ENCODE measurements around the gene CFAP119.

Gene CFAP119

GRCh38 chr16:30740364-30741251 lies 21.3 kb downstream of the CFAP119 start:
- no peak overlapping the region for H3K4me3 Mint-ChIP-seq
- peaks cover 14% of the 10 kb centered on the region for H3K4me1 Mint-ChIP-seq (ENCODE audit: low read depth)
- H3K36me3 Mint-ChIP-seq, result peaks cover 9% of the 10 kb centered on the region
- H3K9me3 Mint-ChIP-seq (ENCODE audit: low read depth), result no peaks in the 10 kb centered on the region
- H3K27me3 Mint-ChIP-seq, result no peaks in the 10 kb centered on the region
- H3K27ac Mint-ChIP-seq, result peak overlapping the region; percentile 75

- H3K9me3 Mint-ChIP-seq (ENCODE audit: low read depth), result no peaks in the 10 kb centered on the region
- peaks cover 12% of the 10 kb centered on the region for H3K4me1 Mint-ChIP-seq (ENCODE audit: low read depth)
- no peak overlapping the region for H3K4me3 Mint-ChIP-seq
- no peak overlapping the region for H3K27ac Mint-ChIP-seq
- H3K36me3 Mint-ChIP-seq, result peaks cover 7% of the 10 kb centered on the region
- H3K27me3 Mint-ChIP-seq, result no peaks in the 10 kb centered on the region
Measured at GRCh38 chr16:30738984-30739951, 22.6 kb downstream of the CFAP119 start.

- H3K4me3 Mint-ChIP-seq, result no peak overlapping the region
- peak overlapping the region; percentile 46 for H3K27ac Mint-ChIP-seq
- H3K36me3 Mint-ChIP-seq, result peaks cover 5% of the 10 kb centered on the region
- H3K9me3 Mint-ChIP-seq (ENCODE audit: low read depth), result no peaks in the 10 kb centered on the region
- H3K4me1 Mint-ChIP-seq (ENCODE audit: low read depth), result peaks cover 12% of the 10 kb centered on the region
- H3K27me3 Mint-ChIP-seq, result no peaks in the 10 kb centered on the region
Measured at GRCh38 chr16:30737794-30738648, 23.8 kb downstream of the CFAP119 start.

- Mint-ChIP-seq H3K27ac (peak overlapping the region; percentile 46), H3K4me3 (no peak overlapping the region), H3K36me3 (peaks cover 5% of the 10 kb centered on the region), H3K9me3 (ENCODE audit: low read depth) (no peaks in the 10 kb centered on the region), H3K27me3 (no peaks in the 10 kb centered on the region), H3K4me1 (ENCODE audit: low read depth) (peaks cover 12% of the 10 kb centered on the region)
Measured at GRCh38 chr16:30736995-30737793, 24.7 kb downstream of the CFAP119 start.

GRCh38 chr16:30731411-30731810 lies 30.5 kb downstream of the CFAP119 start:
- H3K27me3 Mint-ChIP-seq, result no peaks in the 10 kb centered on the region
- H3K4me1 Mint-ChIP-seq (ENCODE audit: low read depth), result peaks cover 7% of the 10 kb centered on the region
- H3K36me3 Mint-ChIP-seq, result peaks cover 10% of the 10 kb centered on the region
- H3K27ac Mint-ChIP-seq, result no peak overlapping the region
- no peak overlapping the region for H3K4me3 Mint-ChIP-seq
- H3K9me3 Mint-ChIP-seq (ENCODE audit: low read depth), result no peaks in the 10 kb centered on the region

GRCh38 chr16:30728899-30729672 lies 32.8 kb downstream of the CFAP119 start:
- Mint-ChIP-seq H3K27me3 (no peaks in the 10 kb centered on the region), H3K36me3 (peaks cover 10% of the 10 kb centered on the region), H3K4me1 (ENCODE audit: low read depth) (peaks cover 11% of the 10 kb centered on the region), H3K4me3 (no peak overlapping the region), H3K27ac (no peak overlapping the region), H3K9me3 (ENCODE audit: low read depth) (no peaks in the 10 kb centered on the region)

GRCh38 chr16:30728321-30728720 lies 33.5 kb downstream of the CFAP119 start:
- Mint-ChIP-seq H3K9me3 (ENCODE audit: low read depth) (no peaks in the 10 kb centered on the region), H3K27ac (no peak overlapping the region), H3K27me3 (no peaks in the 10 kb centered on the region), H3K4me3 (no peak overlapping the region), H3K4me1 (ENCODE audit: low read depth) (peaks cover 11% of the 10 kb centered on the region), H3K36me3 (peaks cover 10% of the 10 kb centered on the region)

GRCh38 chr16:30725418-30725792 lies 36.5 kb downstream of the CFAP119 start:
- H3K27me3 Mint-ChIP-seq, result no peaks in the 10 kb centered on the region
- no peak overlapping the region for H3K4me3 Mint-ChIP-seq
- peak overlapping the region; percentile 34 for H3K27ac Mint-ChIP-seq
- H3K36me3 Mint-ChIP-seq, result peaks cover 8% of the 10 kb centered on the region
- peaks cover 8% of the 10 kb centered on the region for H3K4me1 Mint-ChIP-seq (ENCODE audit: low read depth)
- no peaks in the 10 kb centered on the region for H3K9me3 Mint-ChIP-seq (ENCODE audit: low read depth)

GRCh38 chr16:30724641-30725417 lies 37.0 kb downstream of the CFAP119 start:
- Mint-ChIP-seq H3K9me3 (ENCODE audit: low read depth) (no peaks in the 10 kb centered on the region), H3K36me3 (peaks cover 11% of the 10 kb centered on the region), H3K4me1 (ENCODE audit: low read depth) (peaks cover 10% of the 10 kb centered on the region), H3K27ac (peak overlapping the region; percentile 46), H3K27me3 (no peaks in the 10 kb centered on the region), H3K4me3 (no peak overlapping the region)

- no peaks in the 10 kb centered on the region for H3K27me3 Mint-ChIP-seq
- H3K4me3 Mint-ChIP-seq, result no peak overlapping the region
Measured at GRCh38 chr16:30723725-30724355, 38.0 kb downstream of the CFAP119 start.

GRCh38 chr16:30722916-30723315 lies 38.9 kb downstream of the CFAP119 start:
- no peak overlapping the region for H3K27ac Mint-ChIP-seq
- no peaks in the 10 kb centered on the region for H3K9me3 Mint-ChIP-seq (ENCODE audit: low read depth)
- H3K4me1 Mint-ChIP-seq (ENCODE audit: low read depth), result peaks cover 9% of the 10 kb centered on the region
- no peak overlapping the region for H3K4me3 Mint-ChIP-seq
- peaks cover 7% of the 10 kb centered on the region for H3K36me3 Mint-ChIP-seq
- no peaks in the 10 kb centered on the region for H3K27me3 Mint-ChIP-seq

More at GRCh38 chr16:30723725-30724355, 38.0 kb downstream of the CFAP119 start:
- no peaks in the 10 kb centered on the region for H3K9me3 Mint-ChIP-seq (ENCODE audit: low read depth)
- peak overlapping the region; percentile 64 for H3K27ac Mint-ChIP-seq
- H3K4me1 Mint-ChIP-seq (ENCODE audit: low read depth), result peaks cover 9% of the 10 kb centered on the region
- peaks cover 9% of the 10 kb centered on the region for H3K36me3 Mint-ChIP-seq

GRCh38 chr16:30722443-30722842 lies 39.4 kb downstream of the CFAP119 start:
- Mint-ChIP-seq H3K4me1 (ENCODE audit: low read depth) (peaks cover 9% of the 10 kb centered on the region), H3K27ac (no peak overlapping the region), H3K36me3 (peaks cover 7% of the 10 kb centered on the region), H3K4me3 (no peak overlapping the region), H3K27me3 (no peaks in the 10 kb centered on the region), H3K9me3 (ENCODE audit: low read depth) (no peaks in the 10 kb centered on the region)

All from activated naive CD8-positive, alpha-beta T cell (primary cell).